ENCODE results near the gene DOCK9. TPM values are rescaled to one million over a fixed set of nuclear protein-coding genes. Genes with fewer than 3 reads are reported as not detected.

DOCK9 gene
- total and polyA plus RNA-seq, 2 experiments from 2014 or later: 8.5 to 57.7 TPM

DNA sequence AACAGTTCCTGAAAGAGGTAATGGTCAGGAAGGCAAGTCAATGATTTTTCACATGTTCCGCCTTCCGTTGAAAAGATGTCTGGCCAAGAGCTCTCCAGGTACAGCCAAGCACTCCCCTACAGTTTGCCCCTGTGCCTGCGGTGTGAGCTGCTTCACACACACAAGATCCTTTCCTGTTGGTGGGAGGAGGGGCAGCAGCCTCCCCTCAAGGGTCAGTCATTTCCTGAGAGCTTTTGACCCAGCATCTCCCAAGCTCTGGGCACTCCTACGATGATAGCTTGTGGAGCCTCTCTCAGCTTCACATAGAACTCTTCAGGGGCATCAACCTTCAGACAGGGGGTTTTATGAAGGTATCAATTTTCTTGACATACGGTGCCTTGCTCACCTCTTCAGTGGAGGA is 86.9 kb downstream of the DOCK9 start (continued):
- TF ChIP-seq, protein P1, sequence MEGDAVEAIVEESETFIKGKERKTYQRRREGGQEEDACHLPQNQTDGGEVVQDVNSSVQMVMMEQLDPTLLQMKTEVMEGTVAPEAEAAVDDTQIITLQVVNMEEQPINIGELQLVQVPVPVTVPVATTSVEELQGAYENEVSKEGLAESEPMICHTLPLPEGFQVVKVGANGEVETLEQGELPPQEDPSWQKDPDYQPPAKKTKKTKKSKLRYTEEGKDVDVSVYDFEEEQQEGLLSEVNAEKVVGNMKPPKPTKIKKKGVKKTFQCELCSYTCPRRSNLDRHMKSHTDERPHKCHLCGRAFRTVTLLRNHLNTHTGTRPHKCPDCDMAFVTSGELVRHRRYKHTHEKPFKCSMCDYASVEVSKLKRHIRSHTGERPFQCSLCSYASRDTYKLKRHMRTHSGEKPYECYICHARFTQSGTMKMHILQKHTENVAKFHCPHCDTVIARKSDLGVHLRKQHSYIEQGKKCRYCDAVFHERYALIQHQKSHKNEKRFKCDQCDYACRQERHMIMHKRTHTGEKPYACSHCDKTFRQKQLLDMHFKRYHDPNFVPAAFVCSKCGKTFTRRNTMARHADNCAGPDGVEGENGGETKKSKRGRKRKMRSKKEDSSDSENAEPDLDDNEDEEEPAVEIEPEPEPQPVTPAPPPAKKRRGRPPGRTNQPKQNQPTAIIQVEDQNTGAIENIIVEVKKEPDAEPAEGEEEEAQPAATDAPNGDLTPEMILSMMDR (conservative IDR thresholded peaks at IDR 0.05; ENCODE audit: low read depth in 2 of 2): no peak
- TF ChIP-seq ZNF331 (CRISPR knock-in tag; IDR thresholded peaks at IDR 0.05; ENCODE audit: low read depth): no peak
- no peak for TF ChIP-seq NANOG (IDR thresholded peaks at IDR 0.05; ENCODE audit: borderline replicate concordance)
- TF ChIP-seq, protein P2, sequence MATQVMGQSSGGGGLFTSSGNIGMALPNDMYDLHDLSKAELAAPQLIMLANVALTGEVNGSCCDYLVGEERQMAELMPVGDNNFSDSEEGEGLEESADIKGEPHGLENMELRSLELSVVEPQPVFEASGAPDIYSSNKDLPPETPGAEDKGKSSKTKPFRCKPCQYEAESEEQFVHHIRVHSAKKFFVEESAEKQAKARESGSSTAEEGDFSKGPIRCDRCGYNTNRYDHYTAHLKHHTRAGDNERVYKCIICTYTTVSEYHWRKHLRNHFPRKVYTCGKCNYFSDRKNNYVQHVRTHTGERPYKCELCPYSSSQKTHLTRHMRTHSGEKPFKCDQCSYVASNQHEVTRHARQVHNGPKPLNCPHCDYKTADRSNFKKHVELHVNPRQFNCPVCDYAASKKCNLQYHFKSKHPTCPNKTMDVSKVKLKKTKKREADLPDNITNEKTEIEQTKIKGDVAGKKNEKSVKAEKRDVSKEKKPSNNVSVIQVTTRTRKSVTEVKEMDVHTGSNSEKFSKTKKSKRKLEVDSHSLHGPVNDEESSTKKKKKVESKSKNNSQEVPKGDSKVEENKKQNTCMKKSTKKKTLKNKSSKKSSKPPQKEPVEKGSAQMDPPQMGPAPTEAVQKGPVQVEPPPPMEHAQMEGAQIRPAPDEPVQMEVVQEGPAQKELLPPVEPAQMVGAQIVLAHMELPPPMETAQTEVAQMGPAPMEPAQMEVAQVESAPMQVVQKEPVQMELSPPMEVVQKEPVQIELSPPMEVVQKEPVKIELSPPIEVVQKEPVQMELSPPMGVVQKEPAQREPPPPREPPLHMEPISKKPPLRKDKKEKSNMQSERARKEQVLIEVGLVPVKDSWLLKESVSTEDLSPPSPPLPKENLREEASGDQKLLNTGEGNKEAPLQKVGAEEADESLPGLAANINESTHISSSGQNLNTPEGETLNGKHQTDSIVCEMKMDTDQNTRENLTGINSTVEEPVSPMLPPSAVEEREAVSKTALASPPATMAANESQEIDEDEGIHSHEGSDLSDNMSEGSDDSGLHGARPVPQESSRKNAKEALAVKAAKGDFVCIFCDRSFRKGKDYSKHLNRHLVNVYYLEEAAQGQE (IDR thresholded peaks at IDR 0.05; ENCODE audit: unreplicated experiment): no peak
- no peak for TF ChIP-seq CREB1 (CRISPR knock-in tag; IDR thresholded peaks at IDR 0.05; ENCODE audit: low read depth)
- TF ChIP-seq JUNB (IDR thresholded peaks at IDR 0.05; ENCODE audit: unreplicated experiment): no peak
- TF ChIP-seq POLR2AphosphoS5 (IDR thresholded peaks at IDR 0.05; ENCODE audit: low read depth): no peak

DNA sequence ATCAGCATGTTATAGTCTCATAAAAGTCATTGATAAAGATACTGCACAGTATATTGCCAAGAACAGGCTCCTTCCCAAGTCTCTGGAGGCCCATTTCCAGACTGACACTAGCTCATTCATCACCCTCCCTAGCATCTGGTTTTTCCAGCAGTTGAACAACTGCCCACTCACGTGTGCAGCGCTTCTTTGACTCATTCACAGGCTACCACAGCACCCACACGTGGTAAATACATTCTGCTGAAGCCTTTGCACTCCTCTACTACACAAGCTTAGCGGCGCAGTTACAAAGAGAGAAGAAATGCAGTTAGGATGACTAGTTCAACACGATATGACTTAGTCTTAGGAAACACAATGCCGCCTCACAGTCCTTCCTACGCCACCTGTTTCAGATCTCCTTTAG is 87.7 kb downstream of the DOCK9 start:
- H3K4me2 ChIP-seq: no peak overlapping the region
- H3K4me1 Mint-ChIP-seq: peaks cover 61% of the 10 kb centered on the region
- H3K27ac Mint-ChIP-seq: no peak overlapping the region
- peaks cover 49% of the 10 kb centered on the region for H3K4me1 ChIP-seq (ENCODE audit: insufficient read depth)
- no peak overlapping the region for H2AFZ ChIP-seq
- H3K27ac ChIP-seq (ENCODE audit: low read depth): no peak overlapping the region
- H3K4me3 ChIP-seq: no peak overlapping the region
- no peaks in the 10 kb centered on the region for H4K20me1 ChIP-seq (replicated peaks; ENCODE audit: insufficient read depth)
- no peaks in the 10 kb centered on the region for H3K27me3 ChIP-seq (ENCODE audit: insufficient read depth)
- no peaks in the 10 kb centered on the region for H3F3A ChIP-seq (replicated peaks; ENCODE audit: low read depth)
- no peaks in the 10 kb centered on the region for H3K9me2 ChIP-seq (ENCODE audit: insufficient read depth)
- no peaks in the 10 kb centered on the region for H3K36me3 ChIP-seq (ENCODE audit: insufficient read depth)
- no peaks in the 10 kb centered on the region for H3K9me3 Mint-ChIP-seq
- ATAC-seq (no peak), DNase-seq (ENCODE audit: low spot score) (no peak)
- H3K36me3 Mint-ChIP-seq (ENCODE audit: low read depth): no peaks in the 10 kb centered on the region
- H3K27me3 Mint-ChIP-seq (ENCODE audit: insufficient read depth, low read depth, poor library complexity): peaks cover 3% of the 10 kb centered on the region
- H3K4me3 Mint-ChIP-seq: no peak overlapping the region
- H3K79me2 ChIP-seq (replicated peaks; ENCODE audit: insufficient read depth): no peaks in the 10 kb centered on the region
- TF ChIP-seq, protein P3, sequence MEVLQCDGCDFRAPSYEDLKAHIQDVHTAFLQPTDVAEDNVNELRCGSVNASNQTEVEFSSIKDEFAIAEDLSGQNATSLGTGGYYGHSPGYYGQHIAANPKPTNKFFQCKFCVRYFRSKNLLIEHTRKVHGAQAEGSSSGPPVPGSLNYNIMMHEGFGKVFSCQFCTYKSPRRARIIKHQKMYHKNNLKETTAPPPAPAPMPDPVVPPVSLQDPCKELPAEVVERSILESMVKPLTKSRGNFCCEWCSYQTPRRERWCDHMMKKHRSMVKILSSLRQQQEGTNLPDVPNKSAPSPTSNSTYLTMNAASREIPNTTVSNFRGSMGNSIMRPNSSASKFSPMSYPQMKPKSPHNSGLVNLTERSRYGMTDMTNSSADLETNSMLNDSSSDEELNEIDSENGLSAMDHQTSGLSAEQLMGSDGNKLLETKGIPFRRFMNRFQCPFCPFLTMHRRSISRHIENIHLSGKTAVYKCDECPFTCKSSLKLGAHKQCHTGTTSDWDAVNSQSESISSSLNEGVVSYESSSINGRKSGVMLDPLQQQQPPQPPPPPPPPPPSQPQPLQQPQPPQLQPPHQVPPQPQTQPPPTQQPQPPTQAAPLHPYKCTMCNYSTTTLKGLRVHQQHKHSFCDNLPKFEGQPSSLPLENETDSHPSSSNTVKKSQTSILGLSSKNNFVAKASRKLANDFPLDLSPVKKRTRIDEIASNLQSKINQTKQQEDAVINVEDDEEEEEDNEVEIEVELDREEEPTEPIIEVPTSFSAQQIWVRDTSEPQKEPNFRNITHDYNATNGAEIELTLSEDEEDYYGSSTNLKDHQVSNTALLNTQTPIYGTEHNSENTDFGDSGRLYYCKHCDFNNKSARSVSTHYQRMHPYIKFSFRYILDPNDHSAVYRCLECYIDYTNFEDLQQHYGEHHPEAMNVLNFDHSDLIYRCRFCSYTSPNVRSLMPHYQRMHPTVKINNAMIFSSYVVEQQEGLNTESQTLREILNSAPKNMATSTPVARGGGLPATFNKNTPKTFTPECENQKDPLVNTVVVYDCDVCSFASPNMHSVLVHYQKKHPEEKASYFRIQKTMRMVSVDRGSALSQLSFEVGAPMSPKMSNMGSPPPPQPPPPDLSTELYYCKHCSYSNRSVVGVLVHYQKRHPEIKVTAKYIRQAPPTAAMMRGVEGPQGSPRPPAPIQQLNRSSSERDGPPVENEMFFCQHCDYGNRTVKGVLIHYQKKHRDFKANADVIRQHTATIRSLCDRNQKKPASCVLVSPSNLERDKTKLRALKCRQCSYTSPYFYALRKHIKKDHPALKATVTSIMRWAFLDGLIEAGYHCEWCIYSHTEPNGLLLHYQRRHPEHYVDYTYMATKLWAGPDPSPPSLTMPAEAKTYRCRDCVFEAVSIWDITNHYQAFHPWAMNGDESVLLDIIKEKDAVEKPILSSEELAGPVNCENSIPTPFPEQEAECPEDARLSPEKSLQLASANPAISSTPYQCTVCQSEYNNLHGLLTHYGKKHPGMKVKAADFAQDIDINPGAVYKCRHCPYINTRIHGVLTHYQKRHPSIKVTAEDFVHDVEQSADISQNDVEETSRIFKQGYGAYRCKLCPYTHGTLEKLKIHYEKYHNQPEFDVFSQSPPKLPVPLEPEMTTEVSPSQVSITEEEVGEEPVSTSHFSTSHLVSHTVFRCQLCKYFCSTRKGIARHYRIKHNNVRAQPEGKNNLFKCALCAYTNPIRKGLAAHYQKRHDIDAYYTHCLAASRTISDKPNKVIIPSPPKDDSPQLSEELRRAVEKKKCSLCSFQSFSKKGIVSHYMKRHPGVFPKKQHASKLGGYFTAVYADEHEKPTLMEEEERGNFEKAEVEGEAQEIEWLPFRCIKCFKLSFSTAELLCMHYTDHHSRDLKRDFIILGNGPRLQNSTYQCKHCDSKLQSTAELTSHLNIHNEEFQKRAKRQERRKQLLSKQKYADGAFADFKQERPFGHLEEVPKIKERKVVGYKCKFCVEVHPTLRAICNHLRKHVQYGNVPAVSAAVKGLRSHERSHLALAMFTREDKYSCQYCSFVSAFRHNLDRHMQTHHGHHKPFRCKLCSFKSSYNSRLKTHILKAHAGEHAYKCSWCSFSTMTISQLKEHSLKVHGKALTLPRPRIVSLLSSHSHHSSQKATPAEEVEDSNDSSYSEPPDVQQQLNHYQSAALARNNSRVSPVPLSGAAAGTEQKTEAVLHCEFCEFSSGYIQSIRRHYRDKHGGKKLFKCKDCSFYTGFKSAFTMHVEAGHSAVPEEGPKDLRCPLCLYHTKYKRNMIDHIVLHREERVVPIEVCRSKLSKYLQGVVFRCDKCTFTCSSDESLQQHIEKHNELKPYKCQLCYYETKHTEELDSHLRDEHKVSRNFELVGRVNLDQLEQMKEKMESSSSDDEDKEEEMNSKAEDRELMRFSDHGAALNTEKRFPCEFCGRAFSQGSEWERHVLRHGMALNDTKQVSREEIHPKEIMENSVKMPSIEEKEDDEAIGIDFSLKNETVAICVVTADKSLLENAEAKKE (CRISPR knock-in tag; IDR thresholded peaks at IDR 0.05): no peak
- TF ChIP-seq, protein P2 (IDR thresholded peaks at IDR 0.05; ENCODE audit: unreplicated experiment): no peak
- TF ChIP-seq ZNF114 (CRISPR knock-in tag; IDR thresholded peaks at IDR 0.05) (no peak), STAT1 (IDR thresholded peaks at IDR 0.05; ENCODE audit: unreplicated experiment) (no peak)
